SK-N-SH treated with all-trans-retinoic acid at 6 μM for 48 hours (cell line): ENCODE measurements around the gene LRRK1.

Experiments used
- ARNTL ChIP-seq: fragments of 450-650 bp; formaldehyde crosslinking; IDR thresholded peaks from 2 replicates; pipeline ENCODE4 v1.5.0; 2020; ENCODE audit warnings: low read depth, mild to moderate bottlenecking, moderate library complexity, borderline replicate concordance
- ZC3H10 ChIP-seq: fragments of 250-450 bp; sonication (Bioruptor Pico); IDR thresholded peaks from 2 replicates; pipeline ENCODE4 v1.5.1; 2021; ENCODE audit warnings: mild to moderate bottlenecking, moderate library complexity
- ZFP3 ChIP-seq: fragments of 250-450 bp; sonication (Bioruptor Pico); IDR thresholded peaks from 2 replicates; pipeline ENCODE4 v1.5.0; 2020; ENCODE audit warnings: mild to moderate bottlenecking, moderate library complexity
- ZFP30 ChIP-seq: fragments of 450-650 bp; formaldehyde crosslinking; IDR thresholded peaks from 2 replicates; pipeline ENCODE4 v1.5.0; 2022; ENCODE audit warnings: mild to moderate bottlenecking, moderate library complexity

GRCh38 chr15:101070024-101070423, 150.9 kb downstream of the LRRK1 start:
- TF ChIP-seq ARNTL (CRISPR knock-in tag): no peak
- TF ChIP-seq ZC3H10 (CRISPR knock-in tag): no peak
- no peak for TF ChIP-seq ZFP30 (CRISPR knock-in tag)
- TF ChIP-seq ZFP3 (CRISPR knock-in tag): no peak
